ENCODE data around the gene N4BP2. TPM values are rescaled to one million over a fixed set of nuclear protein-coding genes. Genes with fewer than 3 reads are reported as not detected.

Gene N4BP2
- total RNA-seq, 1 experiment from 2014 or later, result 3.9 TPM

DNA sequence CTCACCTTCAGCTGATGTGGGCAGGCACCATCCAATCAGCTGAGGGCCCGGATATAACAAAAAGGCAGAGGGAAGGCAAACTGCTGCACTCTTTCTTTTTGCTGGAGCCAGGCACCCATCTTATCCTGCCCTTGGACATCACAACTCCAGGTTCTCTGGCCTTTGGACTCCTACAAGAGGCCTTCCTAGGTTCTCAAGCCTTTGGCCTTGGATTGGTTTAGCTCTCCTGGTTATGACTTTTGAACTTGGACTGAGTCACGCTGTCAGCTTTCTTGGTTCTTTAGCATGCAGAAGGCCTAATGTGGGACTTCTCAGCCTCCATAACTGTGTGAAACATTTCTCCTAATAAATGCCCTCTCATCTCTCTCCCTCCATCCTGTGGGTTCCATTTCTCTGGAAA, 23.0 kb upstream of the N4BP2 start:
- intact Hi-C loops (cut with micrococcal nuclease), result no loop called here
- TF ChIP-seq EZH2phosphoT487 (IDR thresholded peaks at IDR 0.05; ENCODE audit: borderline replicate concordance, low read length) (no peak), EZH2 (IDR thresholded peaks at IDR 0.05; ENCODE audit: low read length, unreplicated experiment) (no peak)
- TF ChIP-seq, protein P1, sequence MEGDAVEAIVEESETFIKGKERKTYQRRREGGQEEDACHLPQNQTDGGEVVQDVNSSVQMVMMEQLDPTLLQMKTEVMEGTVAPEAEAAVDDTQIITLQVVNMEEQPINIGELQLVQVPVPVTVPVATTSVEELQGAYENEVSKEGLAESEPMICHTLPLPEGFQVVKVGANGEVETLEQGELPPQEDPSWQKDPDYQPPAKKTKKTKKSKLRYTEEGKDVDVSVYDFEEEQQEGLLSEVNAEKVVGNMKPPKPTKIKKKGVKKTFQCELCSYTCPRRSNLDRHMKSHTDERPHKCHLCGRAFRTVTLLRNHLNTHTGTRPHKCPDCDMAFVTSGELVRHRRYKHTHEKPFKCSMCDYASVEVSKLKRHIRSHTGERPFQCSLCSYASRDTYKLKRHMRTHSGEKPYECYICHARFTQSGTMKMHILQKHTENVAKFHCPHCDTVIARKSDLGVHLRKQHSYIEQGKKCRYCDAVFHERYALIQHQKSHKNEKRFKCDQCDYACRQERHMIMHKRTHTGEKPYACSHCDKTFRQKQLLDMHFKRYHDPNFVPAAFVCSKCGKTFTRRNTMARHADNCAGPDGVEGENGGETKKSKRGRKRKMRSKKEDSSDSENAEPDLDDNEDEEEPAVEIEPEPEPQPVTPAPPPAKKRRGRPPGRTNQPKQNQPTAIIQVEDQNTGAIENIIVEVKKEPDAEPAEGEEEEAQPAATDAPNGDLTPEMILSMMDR (conservative IDR thresholded peaks at IDR 0.05; ENCODE audit: low read depth, low read length), result no peak
- H3K4me1 ChIP-seq (ENCODE audit: insufficient read depth, low read length), result no peaks in the 10 kb centered on the region
- no peaks in the 10 kb centered on the region for H3F3A ChIP-seq (ENCODE audit: low read length, unreplicated experiment)
- no peak for DNase-seq
- H3K4me3 ChIP-seq (ENCODE audit: low read length), result no peak overlapping the region
- ChIA-PET CTCF (no interaction called here), POLR2A (ENCODE audit: unreplicated experiment) (interaction anchor here (0.6 kb wide), 1 partner anchor 284 kb away, joined by 3 read pairs; no protein-coding TSS in a partner anchor)
- H4K20me1 ChIP-seq (ENCODE audit: low read length), result no peaks in the 10 kb centered on the region
- H3K36me3 ChIP-seq (ENCODE audit: low read depth, low read length), result no peaks in the 10 kb centered on the region
- ATAC-seq, result no peak
- no peak overlapping the region for H2AFZ ChIP-seq (ENCODE audit: low read length)
- no peaks in the 10 kb centered on the region for H3K79me2 ChIP-seq (ENCODE audit: low read length)
- no peak overlapping the region for H3K9ac ChIP-seq (ENCODE audit: low read length)
- H3K9me2 ChIP-seq (replicated peaks; ENCODE audit: low read length), result no peaks in the 10 kb centered on the region
- H3K27me3 ChIP-seq (ENCODE audit: low read length), result no peaks in the 10 kb centered on the region
- H3K9me3 ChIP-seq (ENCODE audit: low read length), result no peaks in the 10 kb centered on the region
- H3K4me2 ChIP-seq (ENCODE audit: low read length), result no peak overlapping the region
- no TSS peak for BruUV-seq (replicated peaks)
- no peak overlapping the region for H3K27ac ChIP-seq (ENCODE audit: low read length)

DNA sequence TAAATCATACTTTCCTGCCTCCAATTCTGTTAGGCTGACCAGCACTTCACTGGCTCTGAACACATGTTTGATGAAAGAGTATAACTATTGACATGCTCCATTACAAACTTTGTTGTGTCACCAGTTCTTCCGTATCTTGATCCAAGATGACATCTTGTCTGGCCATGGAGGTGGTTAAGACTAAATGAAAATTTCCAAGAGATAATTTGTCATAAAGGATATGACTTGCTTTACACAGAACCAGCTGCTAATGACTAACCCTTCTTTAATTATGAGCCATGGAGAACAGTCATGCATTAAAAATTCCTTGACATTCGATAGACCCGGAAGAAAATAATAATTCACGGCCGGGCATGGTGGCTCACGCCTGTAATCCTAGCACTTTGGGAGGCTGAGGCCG, 17.7 kb upstream of the N4BP2 start:
- Histone ChIP-seq H3K4me2 (ENCODE audit: low read length) (no peak overlapping the region), H3K36me3 (ENCODE audit: low read depth, low read length) (no peaks in the 10 kb centered on the region), H3K4me3 (ENCODE audit: low read length) (no peak overlapping the region), H3F3A (ENCODE audit: low read length, unreplicated experiment) (no peaks in the 10 kb centered on the region), H3K79me2 (ENCODE audit: low read length) (no peaks in the 10 kb centered on the region), H3K9me3 (ENCODE audit: low read length) (no peaks in the 10 kb centered on the region), H3K9me2 (replicated peaks; ENCODE audit: low read length) (no peaks in the 10 kb centered on the region), H3K4me1 (ENCODE audit: insufficient read depth, low read length) (no peaks in the 10 kb centered on the region), H2AFZ (ENCODE audit: low read length) (0 out of 2 replicates have a peak overlapping the region, but pooled peaks have one; percentile 13), H3K27me3 (ENCODE audit: low read length) (no peaks in the 10 kb centered on the region), H3K27ac (ENCODE audit: low read length) (peak overlapping the region; percentile 21), H3K9ac (ENCODE audit: low read length) (no peak overlapping the region), H4K20me1 (ENCODE audit: low read length) (no peaks in the 10 kb centered on the region)
- ATAC-seq (peak; percentile 79), DNase-seq (peak; percentile 65)
- TF ChIP-seq EZH2phosphoT487 (IDR thresholded peaks at IDR 0.05; ENCODE audit: borderline replicate concordance, low read length) (no peak), EZH2 (IDR thresholded peaks at IDR 0.05; ENCODE audit: low read length, unreplicated experiment) (no peak)
- TF ChIP-seq, protein P1 (conservative IDR thresholded peaks at IDR 0.05; ENCODE audit: low read depth, low read length), result no peak
- ChIA-PET POLR2A (ENCODE audit: unreplicated experiment) (no interaction called here), CTCF (no interaction called here)
- no TSS peak for BruUV-seq (replicated peaks)
- intact Hi-C loops (cut with micrococcal nuclease), result no loop called here

DNA sequence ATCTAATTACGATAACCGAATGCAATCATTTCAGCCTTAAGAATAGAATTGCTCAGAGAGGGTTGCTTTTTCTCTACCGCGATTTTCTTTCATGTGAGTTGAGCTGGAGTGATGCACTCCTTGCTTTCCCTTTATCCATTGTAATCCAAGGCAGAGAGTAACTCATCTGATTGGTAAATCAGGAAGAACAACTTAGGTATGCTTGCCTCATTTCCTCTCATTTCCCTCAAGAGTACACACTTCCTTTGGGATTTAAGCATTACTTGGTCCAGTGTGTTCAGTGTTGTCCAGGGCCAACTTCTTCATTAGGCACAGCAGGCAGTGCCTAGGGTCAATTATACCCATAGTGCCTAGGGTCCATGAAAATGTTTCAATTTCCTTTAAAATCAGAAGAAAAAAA, 15.7 kb upstream of the N4BP2 start:
- Histone ChIP-seq H2AFZ (ENCODE audit: low read length) (no peak overlapping the region), H3K9me3 (ENCODE audit: low read length) (no peaks in the 10 kb centered on the region), H3K4me3 (ENCODE audit: low read length) (no peak overlapping the region), H3K4me1 (ENCODE audit: insufficient read depth, low read length) (no peaks in the 10 kb centered on the region), H3K9me2 (replicated peaks; ENCODE audit: low read length) (no peaks in the 10 kb centered on the region), H3K27ac (ENCODE audit: low read length) (no peak overlapping the region), H3K36me3 (ENCODE audit: low read depth, low read length) (no peaks in the 10 kb centered on the region), H3K79me2 (ENCODE audit: low read length) (no peaks in the 10 kb centered on the region), H3F3A (ENCODE audit: low read length, unreplicated experiment) (no peaks in the 10 kb centered on the region), H3K4me2 (ENCODE audit: low read length) (no peak overlapping the region), H3K9ac (ENCODE audit: low read length) (no peak overlapping the region), H4K20me1 (ENCODE audit: low read length) (no peaks in the 10 kb centered on the region), H3K27me3 (ENCODE audit: low read length) (no peaks in the 10 kb centered on the region)
- DNase-seq (peak; percentile 6), ATAC-seq (no peak)
- POLR2A ChIA-PET (ENCODE audit: unreplicated experiment), result no interaction called here
- intact Hi-C loops (cut with micrococcal nuclease), result no loop called here
- BruUV-seq (replicated peaks), result no TSS peak
- CTCF ChIA-PET, result interaction anchor here (0.6 kb wide), 1 partner anchor 821 kb away, joined by 6 read pairs; no protein-coding TSS in a partner anchor
- TF ChIP-seq EZH2phosphoT487 (IDR thresholded peaks at IDR 0.05; ENCODE audit: borderline replicate concordance, low read length), result no peak
- no peak for TF ChIP-seq EZH2 (IDR thresholded peaks at IDR 0.05; ENCODE audit: low read length, unreplicated experiment)
- TF ChIP-seq, protein P1 (conservative IDR thresholded peaks at IDR 0.05; ENCODE audit: low read depth, low read length), result no peak

Data from PC-3 (cell line).